HCEC 1CT (cell line): ENCODE measurements around the gene ZNF331.

Experiments used
- DNase-seq: peaks from one replicate; pipeline ENCODE4 v3.0.0-alpha.2; 2017

ZNF331 gene

GRCh38 chr19:53579518-53579917, 41.6 kb downstream of the ZNF331 start:
- no peak for DNase-seq

GRCh38 chr19:53580871-53581835, 43.2 kb downstream of the ZNF331 start:
- DNase-seq: no peak

GRCh38 chr19:53581871-53582279, 43.9 kb downstream of the ZNF331 start:
- DNase-seq: no peak

GRCh38 chr19:53583181-53583580, 45.2 kb downstream of the ZNF331 start:
- no peak for DNase-seq

- no peak for DNase-seq
Measured at GRCh38 chr19:53586277-53586691, 48.3 kb downstream of the ZNF331 start.

- DNase-seq: no peak
Measured at GRCh38 chr19:53594811-53595509, 57.0 kb downstream of the ZNF331 start.

- no peak for DNase-seq
Measured at GRCh38 chr19:53595510-53595867, 57.5 kb downstream of the ZNF331 start.

GRCh38 chr19:53596056-53596455, 58.1 kb downstream of the ZNF331 start:
- no peak for DNase-seq

GRCh38 chr19:53597023-53597422, 59.1 kb downstream of the ZNF331 start:
- DNase-seq: no peak

- DNase-seq: no peak
Measured at GRCh38 chr19:53598361-53598760, 60.4 kb downstream of the ZNF331 start.

GRCh38 chr19:53600217-53600616, 62.3 kb downstream of the ZNF331 start:
- no peak for DNase-seq

GRCh38 chr19:53606031-53606430, 68.1 kb downstream of the ZNF331 start:
- no peak for DNase-seq

- no peak for DNase-seq
Measured at GRCh38 chr19:53608381-53608780, 70.4 kb downstream of the ZNF331 start.

GRCh38 chr19:53612762-53613526, 75.0 kb downstream of the ZNF331 start:
- DNase-seq: no peak

GRCh38 chr19:53621885-53622740, 84.2 kb downstream of the ZNF331 start:
- DNase-seq: no peak

GRCh38 chr19:53624771-53625545, 87.0 kb downstream of the ZNF331 start:
- no peak for DNase-seq

- no peak for DNase-seq
Measured at GRCh38 chr19:53626486-53626885, 88.5 kb downstream of the ZNF331 start.

GRCh38 chr19:53626976-53627375, 89.0 kb downstream of the ZNF331 start:
- no peak for DNase-seq
